ENCODE data around the gene SLC26A4.

GRCh38 chr7:107627002-107627401 lies 33.6 kb upstream of the SLC26A4 start:
- TF ChIP-seq CTCF (IDR thresholded peaks at IDR 0.05 in 2 of 3, conservative IDR thresholded peaks at IDR 0.05 in 1 of 3; ENCODE audit: borderline replicate concordance in 1 of 3, insufficient read depth in 1 of 3, low read depth in 2 of 3, low read length in 2 of 3) (no peak), ZFX (IDR thresholded peaks at IDR 0.05) (no peak), SIN3A (IDR thresholded peaks at IDR 0.05; ENCODE audit: low read depth) (no peak), JUND (IDR thresholded peaks at IDR 0.05) (no peak), POLR2A (IDR thresholded peaks at IDR 0.05; ENCODE audit: borderline replicate concordance, extremely low read depth, insufficient read depth, insufficient read length) (no peak), YY1 (IDR thresholded peaks at IDR 0.05; ENCODE audit: extremely low read depth, insufficient replicate concordance, low read depth, low read length) (no peak), POLR2AphosphoS5 (IDR thresholded peaks at IDR 0.05; ENCODE audit: low read depth, low read length) (no peak), EZH2phosphoT487 (IDR thresholded peaks at IDR 0.05; ENCODE audit: borderline replicate concordance) (no peak), REST (IDR thresholded peaks at IDR 0.05; ENCODE audit: low read depth) (no peak), ELF1 (IDR thresholded peaks at IDR 0.05; ENCODE audit: borderline replicate concordance, low read depth) (no peak), CEBPB (IDR thresholded peaks at IDR 0.05; ENCODE audit: low read depth) (no peak), ATF3 (IDR thresholded peaks at IDR 0.05) (no peak)
